ENCODE data around the gene UBR4.
A peak's percentile ranks its signal among the peaks of the same experiment; 100 is the strongest.

Gene UBR4

GRCh38 chr1:19209439-19209989 is 552 bp downstream of the UBR4 start:
- peak overlapping the region; percentile 85 for H3K27ac ChIP-seq
- no peak for TF ChIP-seq CTCF (conservative IDR thresholded peaks at IDR 0.05; ENCODE audit: low read depth)
- DNase-seq (ENCODE audit: low spot score) = peak; percentile 34
- CTCF ChIA-PET = no interaction called here
- POLR2A ChIA-PET (ENCODE audit: low non-redundant PET) = no interaction called here

DNA sequence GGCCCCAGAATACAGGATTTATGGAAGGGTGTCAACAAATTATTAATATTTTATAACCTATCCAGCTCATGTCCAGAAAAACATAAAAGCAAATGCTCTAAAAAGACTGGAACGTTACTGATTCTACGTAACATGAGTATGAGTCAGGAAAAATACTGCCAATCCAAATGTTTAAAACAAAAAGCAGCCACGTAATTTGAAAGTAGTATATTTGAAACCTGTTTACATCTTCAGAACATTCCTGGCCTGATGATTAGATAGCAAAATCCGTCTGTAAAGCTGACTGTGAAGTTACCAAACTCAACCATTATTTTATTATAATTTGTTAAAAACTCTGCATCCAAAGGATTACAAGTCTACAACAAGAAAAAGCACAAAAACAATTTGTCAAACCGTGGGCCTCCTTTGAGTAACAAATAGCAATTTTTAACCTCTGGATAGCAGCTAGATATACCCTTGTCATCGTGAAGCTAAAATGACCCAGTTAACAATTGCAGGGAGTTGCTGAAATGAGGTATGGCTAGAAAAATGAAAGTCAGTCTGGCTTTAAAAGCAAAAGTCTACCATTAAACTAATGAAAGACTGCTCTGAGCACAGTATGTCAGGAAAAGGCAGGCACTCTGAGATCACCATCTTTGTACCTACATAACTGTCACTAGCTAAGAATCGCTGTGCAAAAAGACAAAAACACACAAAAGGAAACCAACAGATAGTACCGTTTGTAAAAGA is 1.2 kb downstream of the UBR4 start:
- ChIA-PET POLR2A (ENCODE audit: low non-redundant PET) (no interaction called here), CTCF (interaction anchor here (0.6 kb wide), 1 partner anchor 497 kb away, joined by 3 read pairs; no protein-coding TSS in a partner anchor)
- DNase-seq (ENCODE audit: low spot score) = no peak
- H3K27ac ChIP-seq = no peak overlapping the region
- no peak for TF ChIP-seq CTCF (conservative IDR thresholded peaks at IDR 0.05; ENCODE audit: low read depth)

DNA sequence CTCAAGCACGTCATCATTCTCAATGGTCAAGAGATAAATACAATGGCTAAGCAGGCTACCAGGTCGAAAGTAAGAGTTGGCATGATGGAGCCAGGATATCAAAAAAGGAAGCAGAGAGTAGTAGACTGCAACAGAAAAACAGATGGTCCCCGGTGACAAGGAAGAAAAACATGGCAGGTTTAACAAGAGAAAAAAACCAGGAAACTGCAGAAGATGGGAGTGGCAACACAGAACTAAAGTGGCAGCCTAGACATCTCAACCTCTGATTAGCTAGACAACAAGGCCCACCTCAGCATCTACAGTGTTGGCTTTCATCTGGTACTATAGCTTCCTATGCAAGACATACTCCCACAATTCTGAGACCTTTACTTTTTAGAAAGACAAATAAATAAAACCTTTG is 3.1 kb downstream of the UBR4 start:
- CTCF ChIA-PET = interaction anchor here (0.5 kb wide), 1 partner anchor 804 kb away, joined by 3 read pairs; no protein-coding TSS in a partner anchor
- no peak for DNase-seq (ENCODE audit: low spot score)
- TF ChIP-seq CTCF (conservative IDR thresholded peaks at IDR 0.05; ENCODE audit: low read depth) = no peak
- H3K27ac ChIP-seq = no peak overlapping the region
- POLR2A ChIA-PET (ENCODE audit: low non-redundant PET) = no interaction called here

DNA sequence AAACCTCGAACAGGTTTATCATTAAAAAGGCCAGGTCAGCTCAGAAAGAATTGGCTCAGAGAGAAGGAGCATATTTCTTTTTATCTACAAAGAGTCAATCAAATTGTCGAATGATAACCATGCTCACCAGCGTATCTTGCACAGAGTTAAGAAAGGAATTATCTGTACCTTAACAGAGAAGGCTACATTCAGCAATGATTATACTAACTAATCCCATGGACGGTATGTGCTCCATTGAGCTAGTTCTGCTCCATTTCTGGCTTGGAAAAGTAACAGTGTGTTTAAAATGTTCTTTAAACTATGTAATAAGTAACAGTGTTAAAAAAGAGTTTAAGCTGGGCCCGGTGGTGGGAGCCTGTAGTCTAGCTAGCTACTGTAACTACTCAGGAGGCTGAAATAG is 4.2 kb downstream of the UBR4 start:
- TF ChIP-seq CTCF (conservative IDR thresholded peaks at IDR 0.05; ENCODE audit: low read depth) = no peak
- POLR2A ChIA-PET (ENCODE audit: low non-redundant PET) = no interaction called here
- CTCF ChIA-PET = interaction anchor here (0.5 kb wide), 1 partner anchor 321 kb away, joined by 3 read pairs; no protein-coding TSS in a partner anchor
- DNase-seq (ENCODE audit: low spot score) = no peak
- no peak overlapping the region for H3K27ac ChIP-seq

- no peak for DNase-seq (ENCODE audit: low spot score)
- ChIA-PET POLR2A (ENCODE audit: low non-redundant PET) (no interaction called here), CTCF (interaction anchor here (0.5 to 0.8 kb wide), 2 partner anchors 254 to 321 kb away, joined by 3 to 10 read pairs; no protein-coding TSS in a partner anchor)
- H3K27ac ChIP-seq = no peak overlapping the region
- TF ChIP-seq CTCF (conservative IDR thresholded peaks at IDR 0.05; ENCODE audit: low read depth) = no peak
Observed at GRCh38 chr1:19205403-19205802, 4.7 kb downstream of the UBR4 start.

DNA sequence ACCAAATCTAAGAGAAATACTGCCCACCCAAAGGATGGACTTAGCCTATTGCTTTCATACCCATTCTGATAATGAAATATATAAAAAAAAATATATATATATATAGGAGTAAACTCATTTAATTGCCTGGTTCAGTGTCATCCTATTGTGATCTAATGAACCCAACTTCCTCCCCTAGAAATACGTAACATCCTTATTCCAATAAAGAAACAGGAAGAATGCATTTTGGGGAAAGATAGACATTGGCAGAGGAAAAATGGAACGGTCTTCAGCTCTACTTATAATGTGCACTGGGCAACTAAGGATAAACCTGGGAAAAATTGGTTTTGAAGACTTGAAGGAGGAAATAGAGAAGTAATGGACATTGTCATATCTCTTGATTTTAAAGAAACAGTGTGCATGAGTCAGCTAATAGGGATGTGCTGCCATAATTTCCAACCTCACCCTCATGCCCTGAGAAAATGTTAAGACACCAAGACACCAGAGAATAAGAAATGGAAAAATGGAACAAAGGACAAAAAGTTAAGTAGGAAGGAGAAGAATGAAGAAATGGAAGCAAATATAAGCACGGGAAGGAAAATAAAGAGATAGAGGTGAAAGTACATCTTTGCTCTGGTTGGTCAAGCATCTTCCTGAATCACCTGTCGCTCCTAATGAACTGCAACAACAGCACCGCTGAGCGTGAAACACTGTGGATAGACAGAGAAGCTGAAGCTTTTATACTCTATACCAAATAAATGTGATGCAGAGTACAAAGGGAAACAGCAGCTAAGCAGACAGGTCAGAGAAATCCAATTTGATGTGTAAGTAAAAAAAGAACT is 5.4 kb downstream of the UBR4 start:
- no peak for TF ChIP-seq CTCF (conservative IDR thresholded peaks at IDR 0.05; ENCODE audit: low read depth)
- H3K27ac ChIP-seq = no peak overlapping the region
- no peak for DNase-seq (ENCODE audit: low spot score)
- CTCF ChIA-PET = interaction anchor here (0.6 to 0.8 kb wide), 3 partner anchors 52 to 253 kb away, joined by 3 to 10 read pairs (median 3); no protein-coding TSS in a partner anchor
- POLR2A ChIA-PET (ENCODE audit: low non-redundant PET) = no interaction called here
